Endometrial microvascular endothelial cells (primary cell): ENCODE measurements around the gene LSP1. TPM values are rescaled to one million over a fixed set of nuclear protein-coding genes. Genes with fewer than 3 reads are reported as not detected.
"Not testable (repeated sequence)": the region's sequence is repeated elsewhere in the genome, so short reads cannot be mapped to it uniquely, and the experiment has no call there.

Experiments
- in situ Hi-C: cut with HindIII; loops from 2 replicates; pipeline ENCODE4 v1.10.0; 2017; ENCODE audit warnings: low sequenced_read_pairs, low pct_unique_long_range_greater_than_20kb; ENCODE audit errors: inconsistent ontology term
- total RNA-seq: library from RNA; depleted of rRNA; stranded (reverse); fragments of >200 nt; gene quantifications from one replicate; pipeline ENCODE4 v1.2.3, GENCODE V29; 2015; ENCODE audit errors: inconsistent ontology term

The LSP1 gene, protein sequence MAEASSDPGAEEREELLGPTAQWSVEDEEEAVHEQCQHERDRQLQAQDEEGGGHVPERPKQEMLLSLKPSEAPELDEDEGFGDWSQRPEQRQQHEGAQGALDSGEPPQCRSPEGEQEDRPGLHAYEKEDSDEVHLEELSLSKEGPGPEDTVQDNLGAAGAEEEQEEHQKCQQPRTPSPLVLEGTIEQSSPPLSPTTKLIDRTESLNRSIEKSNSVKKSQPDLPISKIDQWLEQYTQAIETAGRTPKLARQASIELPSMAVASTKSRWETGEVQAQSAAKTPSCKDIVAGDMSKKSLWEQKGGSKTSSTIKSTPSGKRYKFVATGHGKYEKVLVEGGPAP
- not detected for total RNA-seq

DNA sequence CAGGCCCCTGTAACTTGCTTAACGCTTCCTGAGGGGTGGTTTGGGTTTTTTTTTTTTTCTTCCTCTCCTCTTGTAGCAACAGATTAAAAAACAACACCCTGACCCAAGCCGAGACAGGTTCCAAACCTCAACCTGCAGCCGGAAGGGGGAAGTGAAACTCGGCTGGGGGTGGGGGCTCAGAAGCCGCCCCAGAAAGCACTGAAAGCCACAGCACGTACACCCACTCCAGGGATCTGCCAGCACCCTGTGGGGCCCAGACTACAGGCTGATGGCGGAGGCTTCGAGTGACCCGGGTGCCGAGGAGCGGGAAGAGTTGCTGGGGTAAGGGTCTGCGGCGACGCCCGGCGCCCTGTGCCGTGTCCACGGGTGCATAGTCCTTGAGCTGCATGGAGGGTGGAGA, at the start of gene LSP1:
LSP1 (plus strand) TSS at position 208 of the 400 bp plus-strand sequence; CDS start at position 269, 61 bp downstream.
- in situ Hi-C loops = no loop called here

DNA sequence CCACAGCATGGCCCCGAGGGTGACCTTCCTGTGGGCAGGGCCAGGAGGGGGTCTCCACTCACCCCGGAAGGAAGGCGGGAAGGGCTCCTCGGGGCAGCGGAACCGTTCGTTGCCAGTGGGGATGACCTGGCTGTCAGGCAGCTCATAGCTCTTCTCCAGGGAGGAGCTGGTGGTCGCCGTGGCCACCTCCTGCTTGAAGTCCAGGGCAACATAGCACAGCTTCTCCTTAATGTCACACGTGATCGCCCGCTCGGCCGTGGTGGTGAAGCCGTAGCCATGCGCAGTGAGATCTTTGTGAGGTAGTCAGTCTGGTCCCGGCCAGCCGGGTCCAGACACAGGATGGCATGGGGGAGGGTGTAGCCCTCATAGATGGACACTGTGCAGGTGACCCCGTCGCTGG, 49.6 kb upstream of the LSP1 start:
- in situ Hi-C loops = no loop called here

DNA sequence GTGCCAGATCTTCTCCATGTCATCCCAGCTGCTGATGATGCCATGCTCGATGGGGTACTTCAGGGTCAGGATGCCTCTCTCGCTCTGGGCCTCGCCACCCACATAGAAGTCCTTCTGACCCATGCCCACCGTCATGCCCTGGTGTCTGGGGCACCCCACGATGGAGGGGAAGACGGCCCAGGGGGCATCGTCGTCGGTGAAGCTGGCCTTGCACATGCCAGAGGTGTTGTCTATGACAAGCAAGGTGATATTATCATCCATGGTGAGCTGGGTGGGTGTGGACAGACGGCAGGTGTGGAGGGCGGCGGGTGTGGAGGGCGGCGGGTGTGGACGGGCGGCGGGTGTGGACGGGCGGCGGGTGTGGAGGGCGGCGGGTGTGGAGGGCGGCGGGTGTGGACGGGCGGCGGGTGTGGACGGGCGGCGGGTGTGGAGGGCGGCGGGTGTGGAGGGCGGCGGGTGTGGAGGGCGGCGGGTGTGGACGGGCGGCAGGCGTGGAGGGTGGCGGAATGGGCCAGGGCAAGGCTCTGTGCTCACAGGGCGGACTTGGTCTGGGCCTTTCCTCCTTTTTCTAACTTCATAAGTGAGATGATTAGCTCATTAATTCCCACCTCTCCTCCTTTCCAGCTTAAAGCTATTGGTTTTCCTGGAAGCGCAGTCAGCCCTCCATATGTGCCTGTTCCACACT, 48.9 kb upstream of the LSP1 start:
- in situ Hi-C loops = not testable (repeated sequence)

DNA sequence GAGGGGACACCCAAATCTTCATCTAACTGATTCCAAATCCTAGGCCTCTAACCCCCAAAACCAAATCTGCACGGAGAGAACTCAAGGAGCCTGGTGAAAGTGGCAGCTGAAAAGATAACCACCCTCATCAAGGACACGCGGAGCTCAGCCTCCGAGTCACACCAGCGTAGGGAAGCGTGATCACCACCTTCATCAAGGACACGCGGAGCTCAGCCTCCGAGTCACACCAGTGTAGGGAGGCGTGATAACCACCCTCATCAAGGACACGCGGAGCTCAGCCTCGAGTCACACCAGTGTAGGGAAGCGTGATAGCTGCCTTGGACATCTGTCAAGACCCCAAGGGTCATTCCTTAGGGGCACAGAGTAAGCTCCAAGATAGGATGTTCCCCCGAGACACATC, 47.4 kb upstream of the LSP1 start:
- in situ Hi-C loops = no loop called here

DNA sequence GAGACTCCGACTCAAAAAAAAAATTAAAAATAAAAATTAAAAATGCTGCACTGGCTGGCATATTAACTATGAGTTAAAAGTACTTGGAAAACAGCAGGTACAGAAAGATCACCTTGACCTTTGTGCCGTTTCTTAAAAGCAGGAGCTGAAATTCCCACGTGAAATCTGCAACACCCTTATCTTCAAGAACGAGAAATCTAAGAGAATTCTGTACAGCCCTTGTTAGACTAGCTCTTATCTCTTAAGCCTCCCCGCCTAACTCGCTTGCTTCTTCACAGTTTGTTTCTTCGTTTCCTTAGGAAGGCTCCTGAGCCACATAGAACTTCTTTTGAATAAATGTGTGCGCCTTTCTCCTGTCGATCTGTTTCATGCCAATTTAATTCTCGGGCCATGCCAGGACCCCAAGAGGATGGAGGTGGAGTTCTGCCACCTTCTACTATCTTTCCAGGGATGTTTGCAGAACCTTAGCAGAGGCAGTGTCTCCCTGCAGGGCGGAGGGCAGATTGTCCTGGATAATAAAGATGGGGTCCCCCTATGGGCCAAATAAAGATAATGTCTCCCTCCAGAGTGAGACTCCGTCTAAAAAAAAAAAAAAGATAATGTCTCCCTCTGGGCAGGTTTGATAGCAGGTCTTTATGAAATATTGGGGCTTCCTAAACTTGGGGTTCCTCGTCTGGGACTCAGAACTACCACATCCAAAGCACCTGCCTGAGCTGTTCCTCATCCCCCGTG, 45.5 kb upstream of the LSP1 start:
- in situ Hi-C loops = no loop called here

DNA sequence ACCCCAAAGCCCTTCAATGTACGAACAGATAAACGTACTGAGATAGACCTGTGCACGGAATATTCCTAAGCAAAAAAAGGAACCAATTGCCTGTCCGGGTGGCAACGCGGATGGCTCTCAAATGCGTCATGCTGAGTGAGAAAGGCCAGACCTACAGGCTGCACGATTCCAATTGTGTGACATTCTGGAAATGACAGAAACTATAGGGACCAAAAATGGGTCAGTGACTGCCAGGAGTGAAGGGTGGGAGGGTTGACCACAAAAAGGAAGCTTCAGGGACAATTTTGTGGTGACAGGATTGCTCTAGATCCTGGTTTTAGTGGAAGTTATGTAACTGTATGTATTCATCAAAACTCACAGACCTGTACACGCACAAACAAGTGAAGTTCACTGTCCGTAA, 42.1 kb upstream of the LSP1 start:
- in situ Hi-C loops = no loop called here

DNA sequence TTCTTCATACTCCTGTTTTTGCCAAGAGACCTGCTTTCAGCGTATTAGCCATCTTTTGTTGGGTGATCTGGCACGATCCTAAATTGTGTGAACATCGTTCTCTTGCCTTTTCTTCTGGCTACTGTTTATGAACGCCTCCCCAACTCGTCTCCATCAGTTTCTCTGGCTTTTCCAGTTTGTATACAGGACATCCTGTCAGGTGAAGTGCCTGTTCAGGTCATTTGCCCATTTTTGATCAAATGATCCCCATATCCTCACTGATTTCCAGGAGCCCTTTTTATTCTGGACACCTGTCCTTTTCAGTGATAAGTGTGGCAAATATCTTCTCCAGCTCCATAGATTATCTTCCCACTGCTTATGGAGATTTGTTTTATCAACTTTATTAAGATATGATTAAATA, 40.6 kb upstream of the LSP1 start:
- in situ Hi-C loops = no loop called here

DNA sequence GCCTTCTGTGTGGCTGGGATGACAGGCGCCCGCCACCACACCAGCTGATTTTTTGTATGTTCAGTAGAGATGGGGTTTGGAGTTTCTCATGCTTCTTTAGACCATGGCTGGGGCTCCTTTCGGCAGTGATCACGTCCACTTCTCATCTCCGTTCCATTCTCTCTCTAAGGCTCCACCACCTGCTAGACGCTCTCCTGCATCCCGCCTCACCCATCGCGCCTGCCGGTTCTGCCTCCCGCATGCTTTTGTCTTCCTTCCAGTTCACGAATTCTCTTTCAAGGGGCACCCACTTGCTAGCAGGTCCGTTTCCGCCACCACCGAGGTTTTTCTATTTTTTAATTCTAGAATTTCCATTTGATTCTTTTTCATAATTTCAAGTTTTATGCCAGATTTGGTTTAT, 40.1 kb upstream of the LSP1 start:
- in situ Hi-C loops = no loop called here

DNA sequence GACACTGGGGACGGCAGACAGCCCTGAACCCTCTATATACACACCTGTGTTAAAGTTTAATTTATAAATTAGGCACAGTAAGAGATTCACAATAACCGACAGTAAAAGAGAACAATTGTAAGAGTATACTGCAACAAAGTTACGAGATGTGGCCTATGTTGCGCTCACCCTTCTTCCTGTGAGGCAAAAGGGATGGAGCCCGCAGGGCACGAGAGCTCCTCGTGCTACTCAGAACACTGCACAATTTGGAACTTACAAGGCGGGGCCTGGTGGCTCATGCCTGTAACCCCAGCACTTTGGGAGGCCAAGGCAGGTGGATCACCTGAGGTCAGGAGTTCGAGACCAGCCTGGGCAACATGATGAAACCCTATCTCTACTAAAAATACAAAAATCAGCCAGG, 39.5 kb upstream of the LSP1 start:
- in situ Hi-C loops = not testable (repeated sequence)

DNA sequence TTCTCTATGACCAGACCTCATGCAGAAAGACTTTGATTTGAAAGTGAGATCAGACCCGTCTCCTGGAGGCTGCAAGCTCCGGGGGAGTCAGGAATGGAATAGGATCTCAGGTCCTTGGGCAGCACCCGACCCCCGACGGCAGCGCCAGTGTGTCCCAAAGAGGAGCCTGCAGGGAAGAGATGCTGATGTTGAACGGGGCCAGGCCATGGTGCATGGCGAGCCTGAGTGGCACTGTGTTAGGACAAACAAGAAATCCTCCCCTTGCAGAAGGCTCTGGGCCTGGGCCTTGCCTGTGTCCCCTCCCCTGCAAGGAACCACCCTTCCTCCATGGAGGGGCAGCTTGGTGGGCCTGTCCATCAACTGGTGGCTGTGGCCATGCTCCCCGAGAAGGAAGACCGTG, 38.2 kb upstream of the LSP1 start:
- in situ Hi-C loops = no loop called here

DNA sequence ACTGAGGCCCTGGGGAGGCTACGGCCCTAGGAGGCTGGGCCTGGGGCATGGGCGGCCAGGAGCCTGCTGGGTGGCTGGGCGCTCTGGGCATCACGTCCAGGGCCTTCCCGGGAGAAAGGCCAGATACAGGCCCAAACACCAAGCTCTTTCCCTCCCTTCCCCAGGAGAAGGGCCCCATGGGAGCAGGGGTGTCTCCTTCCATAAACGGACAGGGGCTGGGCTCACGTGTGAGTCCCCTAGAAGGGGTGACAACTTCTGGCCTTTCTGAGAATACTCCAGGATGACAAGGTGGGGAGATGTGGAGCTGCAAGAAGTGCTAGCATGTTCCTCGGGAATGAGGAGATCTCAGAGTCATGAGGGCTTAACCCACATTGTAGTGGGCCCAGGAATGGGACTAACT, 37.6 kb upstream of the LSP1 start:
- in situ Hi-C loops = no loop called here

DNA sequence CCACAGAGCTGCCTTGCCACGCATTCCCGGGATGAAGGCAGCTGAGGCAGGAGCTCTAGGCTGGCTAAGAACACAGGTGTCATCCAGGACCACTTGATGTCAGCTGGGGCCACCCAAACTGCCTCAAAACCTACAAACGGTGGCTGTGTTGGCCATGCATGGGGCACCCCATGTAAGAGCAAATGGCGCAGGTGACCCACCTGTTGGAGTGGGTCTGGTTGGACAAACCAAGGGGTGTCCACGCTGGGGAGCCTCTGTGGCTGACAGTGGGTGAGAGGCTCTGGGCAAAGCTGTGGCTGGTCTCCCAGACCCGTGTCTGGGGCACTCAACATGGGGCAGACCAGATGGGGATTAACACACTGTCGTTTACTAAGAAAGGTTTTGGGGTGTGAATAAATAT, 37.1 kb upstream of the LSP1 start:
- in situ Hi-C loops = no loop called here

DNA sequence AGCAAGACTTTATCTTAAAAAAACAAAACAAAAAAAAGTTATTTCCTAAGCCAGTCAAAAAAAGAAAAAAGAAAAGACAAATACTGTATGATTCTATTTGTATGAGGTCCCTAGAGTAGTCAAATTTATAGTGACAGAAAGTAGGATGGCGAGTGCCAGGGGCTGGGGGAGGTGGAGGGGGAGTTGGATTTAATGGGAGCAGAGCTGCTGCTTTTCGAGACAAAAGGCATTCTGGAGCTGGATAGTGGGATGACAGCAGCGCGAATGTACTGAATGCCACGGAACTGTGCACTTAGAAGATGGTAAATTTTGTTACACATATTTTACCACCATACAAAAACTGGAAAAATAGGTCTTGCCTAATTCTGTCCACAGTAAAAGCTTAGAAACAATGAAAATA, 35.9 kb upstream of the LSP1 start:
- in situ Hi-C loops = no loop called here

DNA sequence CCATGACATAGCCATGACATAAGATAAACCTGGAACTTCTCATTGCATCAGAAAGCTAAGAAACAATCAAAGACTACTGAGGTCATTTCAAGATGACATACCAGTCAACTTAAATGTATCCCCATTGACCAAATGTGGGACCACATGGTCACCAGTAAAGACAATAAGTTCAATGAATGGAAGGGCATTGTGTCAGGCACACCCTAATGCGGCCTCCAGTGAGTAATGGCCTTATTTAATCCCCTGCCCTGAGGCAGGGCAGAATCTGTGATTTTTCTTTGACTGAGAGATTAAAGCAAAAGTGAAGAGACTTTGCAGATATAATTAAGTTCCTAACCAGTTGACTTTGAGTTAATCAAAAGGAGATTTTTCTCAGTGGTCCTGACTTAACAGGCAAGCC, 35.4 kb upstream of the LSP1 start:
- in situ Hi-C loops = no loop called here

DNA sequence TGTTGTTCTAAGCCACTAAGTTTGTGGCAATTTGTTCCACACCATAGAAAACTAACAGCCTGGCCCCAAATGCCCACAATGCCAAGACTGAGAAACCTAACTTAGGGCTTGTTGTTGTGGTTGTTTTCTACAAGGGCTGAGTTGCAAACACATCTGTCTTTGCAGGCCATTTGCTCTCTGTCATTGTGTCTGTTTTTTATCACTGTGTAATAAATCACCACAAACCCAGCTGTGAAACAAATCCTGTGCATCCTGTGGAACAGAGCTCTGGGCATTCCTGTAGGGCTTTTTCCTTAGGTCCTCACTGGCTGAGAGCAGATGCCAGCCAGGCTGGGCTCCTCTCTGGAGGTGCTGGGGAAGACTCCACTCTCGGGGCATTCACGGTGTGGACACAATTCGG, 33.8 kb upstream of the LSP1 start:
- in situ Hi-C loops = no loop called here

DNA sequence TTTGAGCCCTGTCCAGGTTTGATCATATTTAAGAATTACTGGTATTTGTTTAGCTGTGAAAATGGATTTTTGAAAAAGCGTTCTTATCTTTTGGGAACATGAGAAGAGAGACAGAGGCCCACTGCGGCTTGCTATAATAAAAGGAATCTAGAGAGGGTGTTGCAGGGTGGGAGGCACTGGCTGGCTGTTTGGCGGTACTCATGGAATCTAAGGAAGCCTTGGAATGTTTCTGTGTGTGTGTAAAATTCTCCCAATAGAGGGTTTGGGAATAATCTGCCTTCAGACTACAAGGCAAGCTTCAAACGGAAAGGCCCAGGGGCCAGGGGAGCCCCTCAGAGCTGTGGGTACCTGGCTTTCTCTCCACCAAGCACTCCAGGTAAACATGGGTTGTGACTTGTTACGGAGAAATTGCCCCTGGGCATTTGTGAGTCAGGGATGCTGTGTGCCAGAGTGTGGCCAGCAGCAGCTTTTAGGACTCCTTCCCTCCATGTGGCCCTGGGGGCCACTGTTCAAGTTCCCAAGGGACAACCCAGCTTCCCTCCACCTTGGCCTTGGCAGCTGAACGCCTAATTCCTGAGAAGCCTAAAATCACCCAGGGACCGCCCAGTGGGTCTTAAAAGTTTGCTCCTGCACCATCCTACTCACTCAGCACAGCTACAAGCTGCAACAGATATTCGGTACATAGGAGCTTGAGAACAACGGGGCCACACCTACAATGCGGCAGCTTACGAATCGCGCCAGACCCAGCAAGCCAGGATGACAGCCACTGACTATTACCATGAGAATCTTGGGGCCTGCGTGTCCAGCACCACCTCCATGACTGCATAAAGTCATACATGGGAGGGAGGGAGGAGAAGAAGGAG, 32.2 kb upstream of the LSP1 start:
- in situ Hi-C loops = no loop called here

DNA sequence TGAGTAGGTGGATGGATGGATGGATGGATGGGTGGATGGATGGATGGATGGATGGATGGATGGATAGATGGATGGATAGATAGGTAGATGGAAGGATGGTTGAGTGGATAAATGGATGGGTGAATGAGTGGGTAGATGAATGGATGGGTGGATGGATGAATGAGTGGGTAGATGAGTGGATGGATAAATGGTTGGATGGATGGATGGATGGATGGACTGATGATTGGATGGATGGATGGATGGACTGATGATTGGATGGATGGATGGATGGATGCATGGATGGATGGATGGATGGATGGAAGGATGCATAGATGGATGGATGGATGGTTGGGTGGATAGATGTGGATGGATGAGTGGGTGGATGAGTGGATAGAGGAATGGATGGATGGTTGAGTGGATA, 31.3 kb upstream of the LSP1 start:
- in situ Hi-C loops = no loop called here

DNA sequence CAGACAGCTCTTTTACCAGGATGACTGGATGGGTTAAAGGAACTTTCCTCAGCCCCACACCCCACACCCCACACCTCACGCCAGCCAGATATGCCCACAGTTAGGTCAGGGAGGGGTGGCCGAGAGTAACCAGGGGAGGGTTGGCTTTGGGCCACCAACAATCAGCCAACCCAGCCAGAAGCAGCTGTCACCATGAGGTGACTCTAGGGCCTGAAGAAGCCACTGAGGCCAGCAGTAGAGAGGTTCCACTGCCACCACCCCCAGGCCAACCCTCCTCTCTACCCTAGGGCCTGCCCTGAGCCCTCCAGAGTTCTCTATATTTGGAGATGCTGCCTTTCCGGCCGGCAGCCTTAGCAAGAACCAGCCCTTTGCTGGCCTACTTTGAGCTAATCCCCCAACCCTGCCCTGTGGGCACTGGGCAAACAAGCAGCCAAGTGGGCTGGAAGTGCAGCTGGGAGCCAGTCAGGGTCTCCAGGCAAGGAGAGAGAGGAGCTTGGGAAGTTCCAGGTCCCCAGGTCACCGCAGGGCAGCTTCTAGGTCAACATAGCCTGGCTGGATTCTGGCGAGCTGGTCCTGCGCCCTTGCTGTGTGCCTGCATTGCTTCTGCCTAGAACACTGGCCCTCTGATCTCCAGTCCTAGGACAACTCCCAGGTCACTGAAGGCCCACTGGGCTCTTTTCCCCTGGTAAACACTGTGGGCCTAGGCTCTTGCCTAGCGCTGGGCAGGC, 30.1 kb upstream of the LSP1 start:
- in situ Hi-C loops = no loop called here
